Lower lobe of right lung (tissue), 2 donors: Measurements from ENCODE around the gene TBC1D20. TPM values are rescaled to one million over a fixed set of nuclear protein-coding genes. Genes with fewer than 3 reads are reported as not detected.
"Not testable (repeated sequence)": the region's sequence is repeated elsewhere in the genome, so short reads cannot be mapped to it uniquely, and the experiment has no call there.

ENCODE experiments used
- ATAC-seq, 2 donors: fragments of 200-7000 bp; cut with Tn5 transposase; one replicate each; pipeline ENCODE4 v1.9.1; 2020 to 2022; ENCODE audit warnings: mild to moderate bottlenecking in 2 of 2, moderate library complexity in 2 of 2
- DNase-seq: peaks from one replicate; pipeline ENCODE4 v3.0.0-alpha.2; 2020
- H3K27ac ChIP-seq: fragments of 200-600 bp; one replicate; pipeline ENCODE4 v1.8.0; 2022
- H3K27me3 ChIP-seq: fragments of 200-600 bp; one replicate; pipeline ENCODE4 v1.8.0; 2022; ENCODE audit warnings: low read depth
- H3K36me3 ChIP-seq: fragments of 200-600 bp; one replicate; pipeline ENCODE4 v1.8.0; 2022; ENCODE audit warnings: mild to moderate bottlenecking
- H3K4me1 ChIP-seq: fragments of 200-600 bp; one replicate; pipeline ENCODE4 v1.8.0; 2022
- H3K4me3 ChIP-seq: fragments of 200-600 bp; one replicate; pipeline ENCODE4 v1.8.0; 2022; ENCODE audit warnings: mild to moderate bottlenecking
- H3K9me3 ChIP-seq: fragments of 200-600 bp; one replicate; pipeline ENCODE4 v1.8.0; 2022
- intact Hi-C: fragments of 100-400 bp; cut with DNase I; formaldehyde crosslinking; loops from one replicate; pipeline ENCODE4 v1.11.0; 2022
- total RNA-seq: library from RNA; stranded (reverse); fragmentation: NEBNext Ultra II Directional; extraction: Animal tissue kit (Norgen Biotek cat#: 25700); gene quantifications from one replicate; pipeline ENCODE4 v1.2.1, GENCODE V29; 2021
- TF ChIP-seq, protein P1 (sequence below): fragments of 200-600 bp; IDR thresholded peaks from one replicate; pipeline ENCODE4 v1.8.0; 2022; ENCODE audit warnings: antibody characterized with exemption, mild to moderate bottlenecking
- donor health status: DM: no; HTN: yes; CAD: no; lungs with severe emphysema.

The TBC1D20 gene
- total RNA-seq, 1 donor from 2014 or later: 40.3 TPM

DNA sequence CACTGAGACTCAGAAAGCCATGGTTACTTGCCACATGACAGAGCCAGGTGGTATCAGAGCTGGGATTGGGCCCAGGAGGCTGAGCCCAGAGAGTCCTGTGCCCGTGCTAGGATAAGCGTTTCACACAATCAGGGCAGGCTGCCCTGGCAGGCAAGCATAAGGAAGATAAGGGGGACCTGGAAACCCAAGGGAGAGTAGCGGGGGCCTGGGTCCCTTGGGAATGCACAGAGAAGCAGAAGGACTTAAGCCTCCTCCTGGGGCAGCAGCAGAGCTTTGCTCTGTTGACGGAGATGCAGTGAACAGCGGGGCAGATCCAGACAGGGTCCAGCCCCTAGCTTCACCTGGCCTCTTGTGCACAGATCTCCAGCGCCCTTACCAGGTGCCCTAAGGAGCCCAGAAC, 73.1 kb downstream of the TBC1D20 start:
- ATAC-seq: no peak
- Histone ChIP-seq H3K4me3 (no peak overlapping the region), H3K4me1 (no peaks in the 10 kb centered on the region), H3K36me3 (peaks cover 63% of the 10 kb centered on the region), H3K27ac (no peak overlapping the region), H3K9me3 (no peaks in the 10 kb centered on the region), H3K27me3 (no peaks in the 10 kb centered on the region)
- TF ChIP-seq, protein P1, sequence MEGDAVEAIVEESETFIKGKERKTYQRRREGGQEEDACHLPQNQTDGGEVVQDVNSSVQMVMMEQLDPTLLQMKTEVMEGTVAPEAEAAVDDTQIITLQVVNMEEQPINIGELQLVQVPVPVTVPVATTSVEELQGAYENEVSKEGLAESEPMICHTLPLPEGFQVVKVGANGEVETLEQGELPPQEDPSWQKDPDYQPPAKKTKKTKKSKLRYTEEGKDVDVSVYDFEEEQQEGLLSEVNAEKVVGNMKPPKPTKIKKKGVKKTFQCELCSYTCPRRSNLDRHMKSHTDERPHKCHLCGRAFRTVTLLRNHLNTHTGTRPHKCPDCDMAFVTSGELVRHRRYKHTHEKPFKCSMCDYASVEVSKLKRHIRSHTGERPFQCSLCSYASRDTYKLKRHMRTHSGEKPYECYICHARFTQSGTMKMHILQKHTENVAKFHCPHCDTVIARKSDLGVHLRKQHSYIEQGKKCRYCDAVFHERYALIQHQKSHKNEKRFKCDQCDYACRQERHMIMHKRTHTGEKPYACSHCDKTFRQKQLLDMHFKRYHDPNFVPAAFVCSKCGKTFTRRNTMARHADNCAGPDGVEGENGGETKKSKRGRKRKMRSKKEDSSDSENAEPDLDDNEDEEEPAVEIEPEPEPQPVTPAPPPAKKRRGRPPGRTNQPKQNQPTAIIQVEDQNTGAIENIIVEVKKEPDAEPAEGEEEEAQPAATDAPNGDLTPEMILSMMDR: no peak
- intact Hi-C loops: no loop called here
- DNase-seq: no peak

- ATAC-seq (peak in 1 of 2 donors; percentile 24), DNase-seq (no peak)
- TF ChIP-seq, protein P1: no peak
- Histone ChIP-seq H3K27ac (no peak overlapping the region), H3K9me3 (no peaks in the 10 kb centered on the region), H3K27me3 (no peaks in the 10 kb centered on the region), H3K4me1 (no peaks in the 10 kb centered on the region), H3K36me3 (peaks cover 55% of the 10 kb centered on the region), H3K4me3 (no peak overlapping the region)
- intact Hi-C loops: no loop called here
Observed at GRCh38 chr20:388034-388994, 74.0 kb downstream of the TBC1D20 start.

DNA sequence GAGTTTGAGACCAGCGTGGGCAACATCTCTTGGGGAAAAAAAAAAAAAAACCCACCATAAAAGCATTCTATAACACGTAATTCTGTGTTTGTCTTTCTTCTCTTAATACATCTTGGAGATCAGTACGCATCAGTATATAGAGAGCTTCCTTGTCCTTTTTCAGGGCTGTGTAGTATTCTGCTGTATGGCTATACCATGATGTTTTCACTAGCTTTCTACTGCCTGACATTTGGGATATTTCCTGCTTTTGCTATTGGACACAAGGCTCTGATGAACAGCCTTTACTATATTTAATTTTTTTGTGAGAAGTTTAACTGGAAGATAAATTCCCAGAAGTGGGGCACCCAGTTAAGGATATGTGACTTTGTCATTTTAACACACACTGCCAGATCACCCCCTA, 74.8 kb downstream of the TBC1D20 start:
- Histone ChIP-seq H3K9me3 (no peaks in the 10 kb centered on the region), H3K27ac (no peak overlapping the region), H3K4me3 (no peak overlapping the region), H3K4me1 (no peaks in the 10 kb centered on the region), H3K36me3 (peaks cover 47% of the 10 kb centered on the region), H3K27me3 (no peaks in the 10 kb centered on the region)
- intact Hi-C loops: no loop called here
- TF ChIP-seq, protein P1: no peak
- DNase-seq (no peak), ATAC-seq (no peak)

GRCh38 chr20:386634-387033, 75.7 kb downstream of the TBC1D20 start:
- intact Hi-C loops, ATAC-seq, H3K27me3 ChIP-seq, H3K4me1 ChIP-seq, H3K27ac ChIP-seq, H3K4me3 ChIP-seq, DNase-seq, H3K9me3 ChIP-seq: not testable (repeated sequence)
- H3K36me3 ChIP-seq: peaks cover 39% of the 10 kb centered on the region

Other genes starting within 250 kb of the TBC1D20 start
- gene DEFB129, start 235.3 kb downstream of the TBC1D20 start, total RNA-seq: not detected
- gene DEFB132, start 204.8 kb downstream of the TBC1D20 start, total RNA-seq: not detected
- 11.6 TPM for gene C20orf96, start 171.8 kb downstream of the TBC1D20 start, total RNA-seq
- 15.6 TPM for gene ZCCHC3, start 165.0 kb downstream of the TBC1D20 start, total RNA-seq
- 9.8 TPM for gene SOX12, start 137.0 kb downstream of the TBC1D20 start, total RNA-seq
- gene NRSN2, start 115.4 kb downstream of the TBC1D20 start, total RNA-seq: 17.3 TPM
- 13.9 TPM for gene TRIB3, start 81.8 kb downstream of the TBC1D20 start, total RNA-seq
- 95.7 TPM for gene RBCK1, start 54.2 kb downstream of the TBC1D20 start, total RNA-seq
- gene CSNK2A1, start 81.3 kb upstream of the TBC1D20 start, total RNA-seq: 86.3 TPM
- gene TCF15, start 147.8 kb upstream of the TBC1D20 start, total RNA-seq: 0.65 TPM
- gene SRXN1, start 190.7 kb upstream of the TBC1D20 start, total RNA-seq: 32.0 TPM
- gene SCRT2, start 213.3 kb upstream of the TBC1D20 start, total RNA-seq: not detected